ENCODE data around the gene OR51E1. TPM values are rescaled to one million over a fixed set of nuclear protein-coding genes. Genes with fewer than 3 reads are reported as not detected.
A peak's percentile ranks its signal among the peaks of the same experiment; 100 is the strongest.

OR51E1 gene
- 2.2 TPM for polyA plus RNA-seq (ENCODE audit: insufficient read length)

- no peak for DNase-seq (ENCODE audit: low read depth)
Observed at GRCh38 chr11:4643682-4644081, at the start of gene OR51E1. OR51E1 (plus strand) TSS chr11:4643982; CDS start chr11:4652527, 8,545 bp downstream.

DNA sequence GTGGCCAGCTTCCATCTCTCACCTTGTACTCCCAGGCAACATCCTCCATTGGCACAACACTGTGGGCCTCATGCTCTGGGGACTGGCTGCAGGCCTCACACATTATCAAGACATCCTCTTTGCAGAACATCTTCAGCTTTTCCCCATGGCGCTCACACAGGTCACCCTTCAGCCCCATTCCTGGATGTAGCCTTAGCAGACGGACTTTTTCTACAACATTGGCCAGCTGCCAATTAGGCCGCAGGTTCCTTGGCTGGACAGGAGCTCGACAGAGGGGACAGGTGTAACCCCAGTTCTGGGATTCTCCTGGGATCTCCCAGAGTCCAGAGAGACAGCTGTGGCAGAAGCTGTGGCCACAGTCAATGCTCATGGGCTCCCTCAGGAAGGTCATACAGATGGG lies 38.7 kb upstream of the OR51E1 start:
- DNase-seq (ENCODE audit: low read depth): no peak

- no peak for DNase-seq (ENCODE audit: low read depth)
Observed at GRCh38 chr11:4606231-4607015, 37.4 kb upstream of the OR51E1 start.

DNA sequence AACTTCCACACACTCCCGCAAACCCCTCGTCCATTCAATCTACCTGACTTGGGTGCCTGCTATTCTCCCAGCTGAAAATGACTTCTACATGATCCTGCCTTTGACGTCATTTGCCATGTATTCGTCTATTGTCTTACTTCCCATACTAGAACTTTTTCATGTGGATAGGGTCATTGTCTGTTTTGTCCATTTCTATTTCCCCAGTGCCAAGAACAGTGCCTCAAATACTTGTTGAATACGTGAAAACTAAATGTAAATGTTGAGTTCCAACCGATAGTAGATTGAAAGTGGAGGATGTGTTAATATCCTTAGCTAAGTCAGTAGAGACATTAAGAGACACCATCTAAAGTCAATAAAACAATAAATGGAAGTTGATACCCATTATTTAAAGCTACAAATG lies 36.7 kb upstream of the OR51E1 start:
- no peak for DNase-seq (ENCODE audit: low read depth)

- peak; percentile 76 for DNase-seq (ENCODE audit: low read depth)
Observed at GRCh38 chr11:4607781-4608666, 35.8 kb upstream of the OR51E1 start, which contains the start of gene TRIM68. TRIM68 (minus strand) TSS chr11:4608231; CDS start chr11:4605504, 2,727 bp downstream.

DNA sequence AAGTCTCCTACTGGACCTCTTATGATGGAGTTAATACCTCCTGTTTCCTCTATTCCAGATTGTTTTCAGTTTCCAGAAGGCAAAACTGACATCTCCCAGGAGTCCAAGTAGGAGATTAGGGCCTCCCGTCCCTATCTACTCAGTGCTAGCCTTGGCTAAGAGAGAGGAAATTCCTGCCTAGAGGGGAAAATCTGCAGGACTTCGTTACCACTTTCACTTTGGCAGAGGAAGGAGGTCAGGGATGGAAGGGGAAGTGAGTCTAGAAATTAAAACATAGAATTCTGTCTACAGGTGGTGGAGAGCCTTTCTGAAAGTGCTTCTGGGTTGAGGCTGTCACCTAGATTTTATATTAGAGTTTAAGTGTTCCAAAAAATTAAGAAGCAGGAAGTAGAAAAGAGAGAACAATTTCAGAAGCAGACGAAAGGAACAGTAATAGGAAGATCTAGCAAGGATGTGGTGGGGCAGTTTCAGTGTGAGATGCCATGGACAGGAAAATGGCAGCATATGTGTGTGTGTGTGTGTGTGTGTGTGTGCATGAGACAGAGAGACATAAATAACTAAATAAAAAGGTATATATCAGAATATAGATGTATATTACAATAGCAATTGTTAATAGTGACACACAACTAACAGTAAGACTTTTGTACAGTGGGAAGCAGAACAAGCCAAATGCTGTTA lies 33.4 kb upstream of the OR51E1 start:
- no peak for DNase-seq (ENCODE audit: low read depth)

DNA sequence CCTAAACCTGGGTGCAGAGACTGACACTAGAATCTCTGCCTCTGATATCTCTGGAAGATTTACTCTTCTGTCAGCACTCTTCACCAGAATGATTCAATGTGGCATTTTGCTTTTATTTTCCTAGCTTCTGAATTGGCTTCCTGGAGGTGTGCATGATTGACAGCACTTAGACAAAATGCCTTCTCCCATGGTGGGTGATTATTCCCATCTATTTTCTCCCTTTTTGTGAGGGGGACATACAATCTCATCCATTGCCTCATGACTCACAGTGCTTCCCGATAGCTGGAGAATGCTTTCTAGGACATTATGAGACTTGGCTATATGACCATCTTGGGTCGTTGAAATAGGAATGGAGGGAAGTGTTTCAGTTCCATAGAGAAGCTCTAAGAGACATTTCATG lies 31.8 kb upstream of the OR51E1 start:
- no peak for DNase-seq (ENCODE audit: low read depth)

- DNase-seq (ENCODE audit: low read depth): no peak
Observed at GRCh38 chr11:4615856-4616444, 27.8 kb upstream of the OR51E1 start.

DNA sequence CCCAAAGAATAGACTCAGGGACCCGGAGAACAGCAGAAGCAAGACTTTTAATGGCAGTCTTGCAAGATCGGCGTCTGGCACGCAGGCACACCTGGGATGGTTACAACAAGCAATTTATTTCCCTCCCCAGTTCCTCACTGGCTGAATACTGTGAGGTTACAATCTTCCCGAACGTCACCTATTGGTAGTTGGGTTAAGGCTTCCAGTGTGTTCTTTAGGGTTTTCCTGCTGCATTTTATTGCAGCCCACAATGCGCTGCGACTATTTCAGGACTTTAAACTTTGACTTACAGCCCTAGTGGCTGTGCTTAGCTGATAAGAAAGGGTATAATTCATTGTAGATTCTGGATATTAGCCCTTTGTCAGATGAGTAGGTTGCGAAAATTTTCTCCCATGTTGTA lies 24.3 kb upstream of the OR51E1 start:
- DNase-seq (ENCODE audit: low read depth): no peak

DNA sequence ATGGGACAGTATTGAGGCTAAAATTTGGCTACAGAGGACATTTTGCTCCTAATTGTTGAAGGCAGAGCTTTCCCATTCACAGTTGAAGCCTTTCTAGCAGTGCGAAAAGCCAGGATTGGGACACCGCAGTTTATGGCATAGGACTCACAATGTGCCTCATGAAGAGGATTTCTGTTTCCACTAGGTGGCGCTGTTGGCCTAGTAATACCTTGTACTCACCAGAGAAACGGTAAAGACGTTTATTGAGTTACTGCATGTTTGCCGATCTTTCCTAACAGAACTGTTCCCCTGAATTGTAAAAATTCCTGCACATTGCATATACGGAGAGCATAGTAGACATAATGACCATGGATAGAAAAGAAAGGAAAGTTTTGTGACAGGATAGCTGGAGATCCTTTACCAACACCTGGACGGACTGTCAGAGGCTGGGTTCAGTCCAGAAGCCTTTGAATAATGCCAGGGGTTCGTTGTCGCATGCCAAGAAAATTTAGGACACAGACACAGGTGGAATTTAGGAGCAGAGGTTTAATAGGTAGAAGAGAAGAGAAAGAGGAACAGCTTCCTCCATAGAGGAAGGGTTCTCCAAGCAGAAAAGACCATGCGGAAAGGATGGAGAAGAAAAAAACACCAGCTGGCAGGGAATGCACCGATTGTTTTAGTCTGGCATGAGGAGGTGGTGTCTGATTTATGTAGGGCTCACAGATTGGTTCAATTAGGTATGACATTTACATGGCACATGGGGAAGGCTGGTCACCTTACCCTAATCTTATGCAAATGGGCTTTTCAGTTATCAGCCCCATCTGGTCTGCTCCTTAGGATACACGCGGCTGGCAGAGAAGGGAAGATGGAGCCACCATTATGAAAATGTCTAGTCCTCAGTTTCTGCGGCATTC lies 17.3 kb upstream of the OR51E1 start:
- no peak for DNase-seq (ENCODE audit: low read depth)

DNA sequence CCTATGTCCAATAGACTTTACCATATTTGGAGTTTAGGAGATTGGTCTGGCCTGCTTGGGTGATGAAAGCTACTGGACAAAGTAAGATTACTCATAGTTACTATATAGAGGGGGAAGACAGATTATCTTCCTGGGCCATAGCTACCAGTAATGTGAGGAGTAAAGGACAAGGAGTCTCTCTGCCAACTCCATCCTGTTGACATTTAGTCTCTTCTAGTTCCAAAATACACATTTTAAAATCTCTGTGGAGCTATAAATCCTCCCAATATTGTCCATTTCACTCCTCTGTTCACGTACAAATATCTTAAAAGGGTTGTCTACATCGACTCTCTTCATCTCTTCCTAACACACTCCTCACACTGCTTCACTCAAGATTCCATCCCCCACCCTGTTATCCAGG lies 7.6 kb upstream of the OR51E1 start:
- DNase-seq (ENCODE audit: low read depth): no peak

GRCh38 chr11:4636962-4637661 lies 6.7 kb upstream of the OR51E1 start, which contains the start of gene OR51D1:
OR51D1 (plus strand) TSS chr11:4637477; CDS start chr11:4639791, 2,314 bp downstream.
- DNase-seq (ENCODE audit: low read depth): peak; percentile 41

DNA sequence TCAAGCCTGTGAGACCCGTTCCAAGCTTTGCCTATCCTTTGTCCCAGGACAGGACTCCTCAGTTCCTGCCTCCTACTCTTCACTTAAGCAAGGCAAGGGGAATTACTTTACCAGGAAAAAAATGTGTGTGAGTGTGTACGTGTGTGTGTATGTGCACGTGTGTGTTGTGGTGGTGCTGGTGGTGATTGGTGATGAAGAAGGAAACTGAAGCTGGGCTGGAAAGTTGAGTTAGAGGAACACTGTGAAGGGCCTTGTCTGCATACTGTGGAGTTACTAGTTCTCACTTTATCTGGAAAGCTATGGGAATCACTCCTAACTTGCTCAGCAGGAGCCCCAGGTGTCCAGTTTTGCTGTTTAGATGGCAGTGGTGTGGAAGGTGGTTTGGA lies 6.1 kb upstream of the OR51E1 start:
- DNase-seq (ENCODE audit: low read depth): no peak

- no peak for DNase-seq (ENCODE audit: low read depth)
Observed at GRCh38 chr11:4639931-4640330, 3.9 kb upstream of the OR51E1 start.

GRCh38 chr11:4641501-4641900 lies 2.3 kb upstream of the OR51E1 start:
- no peak for DNase-seq (ENCODE audit: low read depth)

DNA sequence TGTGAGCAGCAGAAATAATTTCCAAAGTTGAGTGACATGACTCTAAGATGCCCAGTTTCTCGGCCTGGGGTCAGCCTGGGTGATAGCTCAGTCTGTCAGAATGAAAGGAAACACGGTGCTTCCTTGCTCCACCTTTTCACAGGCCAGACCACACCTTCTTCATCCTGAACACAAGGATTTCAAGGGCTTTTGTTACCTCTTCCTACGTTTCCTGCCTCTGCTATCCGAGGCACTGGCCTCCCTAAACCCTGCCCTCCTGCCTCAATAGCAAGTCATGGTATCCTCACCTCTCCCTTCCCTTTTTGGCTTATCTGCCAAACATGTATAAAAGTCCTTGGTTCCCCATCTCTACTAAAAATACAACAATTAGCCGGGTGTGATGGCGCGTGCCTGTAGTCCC lies 1.7 kb upstream of the OR51E1 start:
- no peak for DNase-seq (ENCODE audit: low read depth)

- DNase-seq (ENCODE audit: low read depth): no peak
Observed at GRCh38 chr11:4643076-4643475, 706 bp upstream of the OR51E1 start.

- DNase-seq (ENCODE audit: low read depth): no peak
Observed at GRCh38 chr11:4644233-4644632, 451 bp downstream of the OR51E1 start.

DNA sequence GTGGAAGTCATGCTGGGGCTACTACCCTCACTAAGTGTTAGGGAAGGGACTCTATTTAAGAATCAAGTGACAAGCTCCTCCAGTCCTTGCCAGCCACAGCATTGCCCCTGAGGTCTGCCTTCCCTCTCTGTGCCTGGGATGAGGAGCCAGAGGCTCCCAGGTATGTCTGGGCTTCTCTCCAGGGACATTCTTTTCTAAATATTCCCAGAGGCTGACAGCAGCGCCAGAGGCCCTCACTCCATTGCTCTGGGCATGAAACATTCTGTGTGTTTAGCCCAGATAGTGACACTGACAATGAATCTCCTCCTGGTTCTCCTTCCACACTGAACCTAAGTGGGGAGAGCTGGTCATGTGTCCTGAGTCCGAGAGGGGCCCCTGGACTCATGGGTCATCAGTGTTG lies 2.2 kb downstream of the OR51E1 start:
- DNase-seq (ENCODE audit: low read depth): no peak

DNA sequence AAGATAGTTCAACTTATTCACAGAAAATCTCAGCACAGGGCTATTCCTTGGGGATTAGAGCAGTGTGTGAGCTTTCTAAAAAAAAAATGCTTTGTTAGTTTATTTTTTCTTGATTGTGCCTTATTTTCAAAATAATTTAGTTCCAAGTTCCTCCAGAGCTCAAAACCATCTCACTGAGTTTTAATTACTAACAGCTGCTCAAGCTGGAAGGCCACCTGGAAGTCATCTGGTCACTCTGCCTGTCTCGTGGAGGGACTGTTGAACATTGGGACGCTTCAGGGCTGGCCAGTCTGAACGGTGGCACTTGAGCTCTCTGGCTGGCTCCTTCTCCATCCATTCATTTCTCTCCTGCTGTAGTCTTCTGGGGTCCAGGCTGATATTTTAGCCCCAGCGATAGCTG lies 4.0 kb downstream of the OR51E1 start:
- no peak for DNase-seq (ENCODE audit: low read depth)
